Breast epithelium (tissue), 3 donors: ENCODE data around the gene COPE.

ENCODE experiments used
- CTCF ChIP-seq, 3 donors: fragments of 450-650 bp; IDR thresholded peaks; one replicate each; pipeline ENCODE4 v1.5.1; 2016 to 2017; ENCODE audit warnings: antibody characterized with exemption in 3 of 3, mild to moderate bottlenecking in 3 of 3, moderate library complexity in 3 of 3
- POLR2A ChIP-seq: fragments of 450-650 bp; IDR thresholded peaks from one replicate; pipeline ENCODE4 v1.6.1; 2016; ENCODE audit warnings: antibody characterized with exemption, mild to moderate bottlenecking, moderate library complexity
- POLR2AphosphoS5 ChIP-seq, 3 donors: sonication (generic); formaldehyde crosslinking; IDR thresholded peaks; one replicate each; pipeline ENCODE4 v1.6.1; 2017; ENCODE audit warnings: antibody characterized with exemption in 3 of 3

GRCh38 chr19:18903156-18904037 is 15.8 kb downstream of the COPE start:
- TF ChIP-seq CTCF (IDR thresholded peaks at IDR 0.05) (no peak), POLR2A (no peak), POLR2AphosphoS5 (IDR thresholded peaks at IDR 0.05) (no peak)
